HG02884 (cell line): ENCODE measurements around the gene NEURL1B.
"Not testable (repeated sequence)": the region's sequence is repeated elsewhere in the genome, so short reads cannot be mapped to it uniquely, and the experiment has no call there.

Source experiments
- ATAC-seq: cut with Tn5 transposase; IDR thresholded peaks from one replicate; pipeline ENCODE4 v1.9.1; 2021; ENCODE audit warnings: mild to moderate bottlenecking, moderate library complexity; ENCODE audit not compliant: unreplicated experiment

Gene NEURL1B

DNA sequence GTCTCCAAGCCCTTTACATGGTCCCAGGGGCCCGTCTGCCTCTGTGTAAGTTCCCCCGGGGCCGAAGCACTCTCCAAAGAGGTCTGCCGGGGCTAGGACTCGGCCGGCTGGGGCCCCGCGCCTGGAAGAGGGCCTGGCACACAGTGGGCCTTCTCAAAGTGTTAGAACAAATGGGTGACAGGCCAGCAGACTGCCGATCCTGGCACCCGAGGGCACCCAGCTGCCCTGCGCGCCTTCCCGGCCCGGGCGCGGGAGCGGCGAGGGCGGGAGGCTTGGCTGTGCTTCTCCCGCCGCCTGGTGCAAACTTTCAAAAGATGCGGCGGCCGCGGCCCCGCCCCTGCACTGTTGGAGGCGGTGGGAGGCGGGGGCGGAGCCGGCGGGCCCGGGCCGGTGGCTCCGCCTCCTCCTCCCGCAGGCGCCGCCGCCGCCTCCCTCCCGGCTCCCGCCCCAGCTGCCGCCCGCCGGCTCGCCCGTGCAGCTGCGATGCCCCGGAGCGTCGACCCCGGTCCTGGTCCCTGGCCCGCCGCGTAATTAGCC, at the start of gene NEURL1B:
Gene NEURL1B (plus strand): TSS at position 442 of the 537 bp plus-strand sequence. CDS start 144 bp downstream, outside the sequence.
- ATAC-seq, result no peak

- no peak for ATAC-seq
Observed at GRCh38 chr5:172591636-172592035, 49.4 kb upstream of the NEURL1B start.

GRCh38 chr5:172592881-172593280, 48.2 kb upstream of the NEURL1B start:
- no peak for ATAC-seq

DNA sequence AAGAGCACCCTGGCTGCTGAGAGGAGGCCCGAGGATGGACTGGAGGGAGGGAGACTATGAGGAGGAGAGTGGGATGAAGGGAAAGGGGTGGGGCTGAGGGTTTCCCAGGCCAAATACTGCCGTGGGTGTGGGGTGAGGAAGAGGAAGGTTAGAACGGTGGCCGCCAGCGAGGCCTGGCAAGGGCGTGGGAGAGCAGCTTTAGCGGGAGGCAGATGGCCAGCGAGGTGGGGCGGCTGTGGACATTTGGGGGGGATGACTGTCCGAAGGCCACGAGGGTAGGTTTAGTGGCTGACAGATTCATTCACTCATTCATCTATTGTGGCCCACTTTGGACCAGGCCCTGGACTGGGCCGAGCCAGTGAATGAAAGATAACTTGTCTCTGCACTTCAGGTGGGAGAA, 47.8 kb upstream of the NEURL1B start:
- ATAC-seq, result no peak

DNA sequence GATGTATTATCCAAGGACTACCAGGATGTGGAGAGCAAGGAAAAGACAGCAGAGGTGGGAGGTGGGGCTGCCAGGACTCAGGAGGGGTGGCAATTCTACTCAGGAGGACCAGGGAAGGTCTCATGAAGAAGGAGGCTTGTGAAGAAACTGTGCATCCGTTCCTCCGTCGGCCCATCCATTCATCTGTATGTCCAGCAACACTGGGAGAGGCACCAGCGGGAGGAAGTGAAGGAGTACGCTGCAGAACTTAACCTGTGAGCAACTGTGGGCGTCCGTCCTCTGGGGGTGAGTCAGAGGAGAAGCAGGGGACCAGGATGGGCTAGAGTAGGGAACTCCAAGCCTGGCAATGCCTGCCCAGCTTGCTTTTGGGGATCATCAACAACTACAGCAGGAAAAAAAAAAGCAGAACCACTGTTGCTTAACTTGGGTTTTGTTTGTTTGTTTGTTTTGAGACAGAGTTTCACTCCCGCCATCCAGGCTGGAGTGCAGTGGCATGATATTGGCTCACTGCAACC, 47.3 kb upstream of the NEURL1B start:
- no peak for ATAC-seq

GRCh38 chr5:172594431-172594830, 46.6 kb upstream of the NEURL1B start:
- no peak for ATAC-seq

DNA sequence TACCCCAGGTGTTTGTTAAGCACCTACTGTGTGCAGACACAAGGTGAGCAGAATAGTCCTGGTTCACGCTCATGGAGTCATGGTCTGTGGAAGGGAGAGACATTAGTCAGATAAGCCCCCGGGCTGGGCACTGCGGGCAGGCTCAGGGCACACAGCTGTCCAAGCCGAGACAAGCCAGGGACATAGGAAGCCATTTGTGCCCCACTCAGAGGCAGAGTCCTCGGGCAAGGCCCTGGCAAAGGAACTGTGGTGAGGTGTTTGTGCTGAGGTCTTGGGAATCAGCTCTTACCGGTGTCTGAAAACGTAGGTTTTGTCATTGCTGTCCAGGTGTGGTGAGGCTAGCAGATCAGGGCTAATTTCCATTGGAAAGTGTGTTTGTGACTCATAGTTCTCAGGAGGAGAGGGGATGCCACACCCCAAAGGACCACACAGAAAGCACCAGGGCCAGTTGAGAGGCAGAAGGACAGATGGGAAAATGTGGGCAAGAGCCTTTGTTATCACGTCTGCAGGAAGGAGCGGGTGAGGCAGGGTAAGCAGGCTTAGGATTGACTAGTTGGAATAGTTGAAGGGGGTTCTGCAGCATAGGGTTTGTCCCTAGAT, 46.1 kb upstream of the NEURL1B start:
- no peak for ATAC-seq

GRCh38 chr5:172595596-172596455, 45.2 kb upstream of the NEURL1B start:
- no peak for ATAC-seq

DNA sequence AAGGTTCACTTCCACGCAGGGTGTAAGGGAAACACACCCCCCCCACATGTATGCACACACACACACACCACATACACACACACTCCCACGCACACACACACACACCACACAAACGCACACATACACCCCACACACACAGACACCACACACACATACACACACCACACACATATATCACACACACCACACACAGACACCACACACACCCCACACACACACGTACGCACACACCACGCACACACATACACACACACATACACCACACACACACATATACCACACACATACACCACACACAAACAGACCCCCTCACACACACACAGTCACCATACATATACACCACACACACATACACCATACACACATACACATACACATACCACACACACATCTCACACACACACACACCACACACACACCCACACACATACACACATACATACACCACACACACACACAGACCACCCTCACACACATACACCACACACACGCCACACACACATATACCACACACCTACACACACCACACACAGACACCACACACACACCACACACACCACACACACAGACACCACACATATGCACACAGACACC, 44.3 kb upstream of the NEURL1B start:
- no peak for ATAC-seq

DNA sequence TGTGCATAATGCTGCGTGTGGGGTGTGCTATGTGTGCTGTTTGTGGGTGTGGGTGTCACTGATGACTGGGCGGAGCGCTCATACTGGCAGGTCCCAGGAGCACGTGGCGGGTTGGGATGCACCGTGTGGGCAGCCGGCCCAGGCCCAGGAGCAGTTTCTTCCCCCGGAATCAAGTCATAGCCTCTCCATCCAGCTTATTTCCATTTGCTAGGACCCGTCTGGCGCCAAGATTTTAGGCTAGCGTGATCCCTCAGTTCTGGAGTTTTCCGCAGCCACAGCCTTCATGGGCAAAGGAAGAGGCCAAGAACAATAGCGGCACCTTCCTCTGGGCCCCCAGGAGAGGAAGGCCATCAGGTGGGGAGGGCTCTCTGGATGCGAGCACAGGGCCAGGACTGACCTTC, 43.3 kb upstream of the NEURL1B start:
- ATAC-seq, result no peak

DNA sequence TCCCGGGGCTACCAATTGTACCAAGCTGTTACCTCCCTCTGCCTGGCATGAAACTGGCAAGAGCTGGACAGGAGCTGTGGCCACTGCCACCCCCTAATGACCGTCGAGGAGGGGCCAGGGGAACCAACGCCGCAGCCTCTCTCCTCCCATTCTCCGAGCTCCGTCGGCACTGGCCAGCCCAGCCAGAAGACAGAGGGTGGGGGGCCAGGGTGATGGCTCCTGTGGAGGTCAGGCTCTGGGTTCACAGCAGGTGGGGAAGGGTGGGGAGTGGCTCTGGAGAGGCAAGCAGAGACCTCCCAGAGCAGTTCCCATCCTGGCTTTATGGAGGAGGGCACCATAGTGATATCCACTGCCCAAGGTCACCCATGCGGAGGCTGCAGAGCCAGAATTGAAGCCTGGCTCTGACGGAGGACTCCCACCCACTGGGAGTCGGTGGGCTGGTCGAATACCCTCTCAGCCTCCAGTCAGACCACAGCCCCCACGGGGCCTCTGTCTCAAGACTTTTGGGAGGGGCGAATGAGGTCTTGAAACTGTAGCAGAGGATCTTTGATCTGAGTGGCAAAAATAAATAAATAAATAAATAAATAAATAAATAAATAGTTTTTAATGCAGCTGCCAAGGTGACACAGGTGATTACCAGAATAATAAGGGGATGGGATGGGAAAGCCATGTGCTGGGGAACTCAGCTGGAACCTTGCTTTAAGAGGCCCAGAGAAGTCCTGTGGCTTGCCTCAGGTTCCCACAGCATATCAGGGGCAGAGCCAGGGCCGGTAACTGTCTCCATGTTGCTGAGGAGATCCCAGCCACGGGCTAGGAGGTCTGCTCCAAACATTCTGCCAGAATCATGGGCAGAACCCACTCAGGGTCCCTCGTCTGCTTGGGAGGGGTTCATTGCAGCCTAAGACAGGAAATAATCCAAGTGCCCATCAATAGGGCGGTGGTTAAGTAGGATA, 42.5 kb upstream of the NEURL1B start:
- ATAC-seq, result no peak

DNA sequence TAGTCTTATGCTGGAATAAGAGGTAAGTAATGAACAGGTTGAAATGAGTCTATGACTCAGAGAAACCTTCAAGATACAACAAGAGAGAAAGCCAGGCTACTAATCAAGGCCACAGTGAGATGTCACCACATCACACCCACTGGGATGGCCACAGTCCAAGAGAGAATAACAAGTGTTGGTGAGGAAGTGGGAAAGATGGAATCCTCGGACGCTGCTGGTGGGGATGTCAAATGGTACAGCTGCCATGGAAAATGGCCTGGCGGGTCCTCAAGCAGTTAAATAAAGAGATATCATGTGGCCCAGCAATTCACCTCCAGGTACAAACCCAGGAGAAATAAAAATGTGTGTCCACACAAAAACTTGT, 41.9 kb upstream of the NEURL1B start:
- ATAC-seq, result no peak

DNA sequence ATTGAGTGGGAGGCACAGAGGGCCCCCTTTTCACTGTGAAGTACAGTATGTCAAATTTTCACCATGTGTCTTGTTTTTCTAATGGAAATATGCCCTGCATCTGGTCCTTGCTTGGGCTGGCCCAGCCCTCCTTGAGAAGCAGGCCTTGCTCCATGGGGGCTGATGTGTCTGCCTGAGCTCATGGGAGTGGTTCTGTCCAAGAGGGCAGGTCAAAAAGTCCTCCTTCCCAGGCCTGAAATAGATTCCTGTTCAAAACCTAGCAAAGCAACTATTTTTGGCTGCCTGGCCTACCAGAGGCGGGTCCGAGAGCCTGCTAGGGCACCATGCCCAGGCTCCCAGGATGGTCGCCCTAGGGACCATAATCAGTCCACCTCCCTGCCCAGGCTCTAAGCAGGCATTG, 40.5 kb upstream of the NEURL1B start:
- ATAC-seq, result no peak

- ATAC-seq, result not testable (repeated sequence)
Observed at GRCh38 chr5:172601576-172601975, 39.5 kb upstream of the NEURL1B start.

DNA sequence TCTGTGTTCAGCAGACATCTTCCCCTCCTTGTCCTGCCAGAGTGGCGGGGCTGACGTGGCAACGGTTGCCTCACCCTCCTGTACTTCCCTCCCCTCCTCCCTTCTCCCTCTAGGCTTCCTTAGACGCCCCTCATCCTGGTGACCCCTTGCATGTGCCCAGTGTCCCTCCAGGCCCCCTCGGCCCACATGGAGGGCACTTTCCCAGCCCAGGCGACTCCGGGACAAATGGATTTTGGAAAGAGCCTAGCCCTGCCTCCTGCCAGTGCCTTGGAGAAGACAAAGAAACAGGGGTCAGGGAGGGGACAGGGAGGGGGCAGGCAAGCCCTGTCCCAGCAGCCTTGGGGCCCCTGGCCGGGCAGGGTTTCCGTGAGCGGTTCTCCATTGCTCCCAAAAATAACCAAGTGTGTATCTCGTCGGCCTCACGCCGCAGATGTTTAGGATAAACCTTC, 38.3 kb upstream of the NEURL1B start:
- ATAC-seq, result no peak

- ATAC-seq, result no peak
Observed at GRCh38 chr5:172603251-172603806, 37.7 kb upstream of the NEURL1B start.

GRCh38 chr5:172605466-172605865, 35.6 kb upstream of the NEURL1B start:
- no peak for ATAC-seq

DNA sequence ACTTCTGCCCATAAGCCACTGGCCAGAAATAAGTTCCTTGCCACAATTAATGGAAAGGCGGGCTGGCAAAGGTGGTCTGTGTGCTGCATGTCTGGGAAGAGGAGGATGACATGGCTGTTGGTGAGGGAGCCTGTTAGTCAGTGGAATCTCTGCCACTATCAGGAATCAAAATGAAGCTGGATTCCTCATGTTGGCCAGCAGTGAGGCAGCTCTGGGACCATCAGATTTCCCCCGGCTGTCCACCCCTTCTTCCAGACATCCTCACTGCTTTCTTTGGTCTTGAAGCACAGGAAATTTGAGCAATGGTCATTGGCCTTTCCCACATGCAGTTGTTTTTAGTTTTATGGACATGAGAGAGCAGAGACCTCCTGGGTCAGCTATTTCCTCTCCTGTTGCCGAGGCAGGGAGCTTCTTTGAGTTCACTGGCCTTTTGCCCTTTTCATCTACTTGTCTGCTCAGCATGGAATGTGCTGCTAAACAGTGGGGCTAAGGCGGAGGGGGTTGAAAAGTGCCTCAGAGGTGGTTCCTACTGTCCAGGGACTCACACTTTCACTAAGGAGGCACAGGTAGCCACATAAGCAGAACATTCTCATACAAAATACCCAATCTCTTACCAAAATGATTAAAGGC, 34.8 kb upstream of the NEURL1B start:
- no peak for ATAC-seq

GRCh38 chr5:172607213-172607793, 33.8 kb upstream of the NEURL1B start:
- ATAC-seq, result no peak
